BE2C (cell line): ENCODE measurements around the gene BBOX1.

ENCODE experiments used
- DNase-seq: peaks from one replicate; pipeline ENCODE4 v3.0.0-alpha.2; 2020
- H3K27me3 ChIP-seq: fragments of 250-450 bp; sonication (Bioruptor Pico); 2 replicates; pipeline ENCODE4 v1.5.1; 2020; ENCODE audit warnings: mild to moderate bottlenecking
- H3K36me3 ChIP-seq: fragments of 250-450 bp; sonication (Bioruptor Pico); 2 replicates; pipeline ENCODE4 v1.5.1; 2020; ENCODE audit warnings: mild to moderate bottlenecking
- H3K4me1 ChIP-seq: fragments of 250-450 bp; sonication (Bioruptor Pico); 2 replicates; pipeline ENCODE4 v1.5.1; 2020
- H3K4me3 ChIP-seq: 2 replicates; pipeline ENCODE4 v1.5.1; 2011; ENCODE audit warnings: low read depth, low read length
- H3K9me3 ChIP-seq: fragments of 250-450 bp; sonication (Bioruptor Pico); 2 replicates; pipeline ENCODE4 v1.5.1; 2020
- TF ChIP-seq, protein P1 (sequence below): IDR thresholded peaks from 2 replicates; pipeline ENCODE4 v1.5.1; 2012; ENCODE audit warnings: mild to moderate bottlenecking, low read depth, low read length

BBOX1 gene

DNA sequence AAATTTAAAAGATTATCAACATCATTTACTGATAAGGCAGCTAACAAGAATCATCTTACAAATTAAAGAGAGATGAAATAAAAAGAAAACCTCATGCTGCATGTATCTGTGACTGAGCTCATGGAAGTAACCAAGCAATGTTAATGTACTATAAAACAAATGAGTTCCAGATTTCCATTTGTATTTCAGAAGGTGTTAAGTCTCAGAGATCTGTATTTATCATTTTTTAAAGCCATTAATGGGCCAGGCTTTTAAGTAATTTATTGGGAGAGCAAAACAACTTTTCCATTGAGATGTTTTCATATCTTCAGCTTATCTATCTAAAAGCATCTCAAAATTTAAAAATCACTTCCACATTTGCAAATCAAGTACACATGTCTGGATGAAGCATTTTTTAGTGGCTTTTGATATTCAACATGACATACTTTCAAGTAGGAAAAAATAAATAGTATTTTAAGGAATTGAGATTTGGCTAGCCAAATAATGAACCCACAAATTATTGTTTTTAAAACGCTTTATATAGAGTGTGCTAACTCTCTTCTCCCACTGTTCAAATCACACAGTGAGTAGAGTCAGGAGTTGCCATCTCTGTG is 17.9 kb upstream of the BBOX1 start:
- Histone ChIP-seq H3K27me3 (no peaks in the 10 kb centered on the region), H3K4me1 (no peaks in the 10 kb centered on the region), H3K36me3 (no peaks in the 10 kb centered on the region), H3K9me3 (no peaks in the 10 kb centered on the region), H3K4me3 (no peak overlapping the region)
- DNase-seq: no peak
- TF ChIP-seq, protein P1, sequence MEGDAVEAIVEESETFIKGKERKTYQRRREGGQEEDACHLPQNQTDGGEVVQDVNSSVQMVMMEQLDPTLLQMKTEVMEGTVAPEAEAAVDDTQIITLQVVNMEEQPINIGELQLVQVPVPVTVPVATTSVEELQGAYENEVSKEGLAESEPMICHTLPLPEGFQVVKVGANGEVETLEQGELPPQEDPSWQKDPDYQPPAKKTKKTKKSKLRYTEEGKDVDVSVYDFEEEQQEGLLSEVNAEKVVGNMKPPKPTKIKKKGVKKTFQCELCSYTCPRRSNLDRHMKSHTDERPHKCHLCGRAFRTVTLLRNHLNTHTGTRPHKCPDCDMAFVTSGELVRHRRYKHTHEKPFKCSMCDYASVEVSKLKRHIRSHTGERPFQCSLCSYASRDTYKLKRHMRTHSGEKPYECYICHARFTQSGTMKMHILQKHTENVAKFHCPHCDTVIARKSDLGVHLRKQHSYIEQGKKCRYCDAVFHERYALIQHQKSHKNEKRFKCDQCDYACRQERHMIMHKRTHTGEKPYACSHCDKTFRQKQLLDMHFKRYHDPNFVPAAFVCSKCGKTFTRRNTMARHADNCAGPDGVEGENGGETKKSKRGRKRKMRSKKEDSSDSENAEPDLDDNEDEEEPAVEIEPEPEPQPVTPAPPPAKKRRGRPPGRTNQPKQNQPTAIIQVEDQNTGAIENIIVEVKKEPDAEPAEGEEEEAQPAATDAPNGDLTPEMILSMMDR: no peak

DNA sequence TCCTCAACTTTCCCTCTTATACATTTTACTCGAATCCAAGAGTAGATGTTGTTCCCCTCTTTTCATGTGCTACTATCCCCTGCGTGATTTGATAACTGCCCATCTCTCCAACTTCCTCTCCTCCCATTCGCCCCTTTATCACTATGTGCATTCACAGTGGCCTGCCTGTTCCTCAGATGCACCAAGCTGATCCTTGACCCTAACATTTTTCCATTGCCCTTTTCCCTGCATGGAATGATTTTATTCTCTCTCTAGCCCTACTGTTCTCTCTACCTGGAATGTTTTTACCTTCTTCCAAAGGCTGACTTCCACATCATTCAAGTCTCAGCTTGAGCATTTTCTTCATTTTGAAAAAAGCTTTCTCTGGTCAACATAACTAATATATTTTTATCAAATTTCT is 15.8 kb upstream of the BBOX1 start:
- no peaks in the 10 kb centered on the region for H3K4me1 ChIP-seq
- TF ChIP-seq, protein P1: no peak

DNA sequence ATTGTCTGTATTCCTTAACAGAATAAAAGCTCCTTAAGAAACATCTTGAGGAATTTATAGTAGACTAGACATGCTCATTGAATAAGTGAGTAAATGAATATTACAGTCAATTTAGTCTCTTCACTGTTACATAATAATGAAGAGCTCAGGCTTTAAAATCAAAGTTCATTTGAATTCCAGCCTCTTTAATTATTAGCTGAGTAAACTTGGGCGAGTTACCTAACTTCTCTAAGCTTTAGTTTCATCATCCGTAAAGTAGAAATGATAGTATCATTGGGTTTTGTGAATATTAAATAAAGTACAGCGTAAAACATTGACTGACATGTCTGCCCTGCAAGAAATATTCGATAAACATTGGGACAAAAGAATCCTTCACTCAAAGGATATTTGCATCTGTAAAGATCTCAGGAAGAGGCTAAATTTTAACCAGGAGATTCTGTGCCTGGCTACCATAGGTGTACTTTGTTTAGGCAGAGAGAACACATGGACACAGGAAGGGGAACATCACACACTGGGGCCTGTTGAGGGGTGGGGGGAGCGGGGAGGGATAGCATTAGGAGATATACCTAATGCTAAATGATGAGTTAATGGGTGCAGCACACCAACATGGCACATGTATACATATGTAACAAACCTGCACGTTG is 15.2 kb upstream of the BBOX1 start:
- Histone ChIP-seq H3K27me3 (no peaks in the 10 kb centered on the region), H3K9me3 (no peaks in the 10 kb centered on the region), H3K36me3 (no peaks in the 10 kb centered on the region), H3K4me3 (no peak overlapping the region), H3K4me1 (no peaks in the 10 kb centered on the region)
- no peak for DNase-seq
- TF ChIP-seq, protein P1: no peak

More for the DNA sequence above, 15.8 kb upstream of the BBOX1 start:
- H3K27me3 ChIP-seq: no peaks in the 10 kb centered on the region
- H3K4me3 ChIP-seq: no peak overlapping the region
- H3K36me3 ChIP-seq: no peaks in the 10 kb centered on the region
- H3K9me3 ChIP-seq: no peaks in the 10 kb centered on the region
- DNase-seq: no peak

GRCh38 chr11:27025957-27026733 is 14.5 kb upstream of the BBOX1 start:
- H3K4me1 ChIP-seq: no peaks in the 10 kb centered on the region

DNA sequence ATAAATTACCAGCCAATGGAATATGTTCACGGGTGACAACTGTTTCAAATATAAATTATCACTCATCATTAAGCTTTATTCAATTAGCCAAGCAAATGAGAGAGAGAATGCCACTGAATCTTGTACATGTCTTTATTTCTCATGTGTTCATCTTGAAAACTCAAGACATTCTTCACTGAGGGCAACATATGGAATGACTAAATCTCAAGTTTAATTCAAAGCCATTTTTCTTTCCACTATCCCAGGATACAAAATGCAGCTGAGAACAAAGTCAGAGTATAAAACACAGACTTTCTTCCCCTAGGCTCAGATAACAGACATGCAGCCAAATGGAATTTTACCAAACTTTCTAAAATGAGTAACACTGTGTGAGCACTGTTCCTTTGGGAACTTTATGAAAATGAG is 12.1 kb upstream of the BBOX1 start:
- TF ChIP-seq, protein P1: no peak
- no peak overlapping the region for H3K4me3 ChIP-seq
- H3K9me3 ChIP-seq: no peaks in the 10 kb centered on the region
- no peaks in the 10 kb centered on the region for H3K4me1 ChIP-seq
- no peaks in the 10 kb centered on the region for H3K36me3 ChIP-seq
- no peaks in the 10 kb centered on the region for H3K27me3 ChIP-seq
- no peak for DNase-seq

More at GRCh38 chr11:27025957-27026733, 14.5 kb upstream of the BBOX1 start:
- TF ChIP-seq, protein P1: no peak
- H3K4me3 ChIP-seq: no peak overlapping the region
- H3K9me3 ChIP-seq: no peaks in the 10 kb centered on the region
- no peak for DNase-seq
- H3K27me3 ChIP-seq: no peaks in the 10 kb centered on the region
- H3K36me3 ChIP-seq: no peaks in the 10 kb centered on the region

DNA sequence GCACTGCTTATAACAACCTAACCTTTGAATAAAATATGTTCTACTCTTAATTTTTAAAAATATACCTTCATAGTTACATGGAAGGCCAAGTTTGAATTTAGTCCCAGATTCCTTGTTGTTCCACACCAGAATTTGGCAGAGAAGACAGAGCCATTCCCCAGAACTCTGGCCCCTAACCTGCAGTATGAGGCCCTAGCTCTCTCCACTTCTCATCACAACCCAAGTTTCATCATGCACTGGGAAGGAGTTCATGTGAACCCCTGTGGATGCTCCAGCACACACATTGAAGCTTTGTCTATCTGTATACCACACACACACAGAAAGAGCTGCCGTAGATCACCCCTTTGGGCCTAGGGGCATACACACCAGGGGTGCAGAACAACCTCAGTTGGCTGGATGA is 10.6 kb upstream of the BBOX1 start:
- TF ChIP-seq, protein P1: no peak

More for the DNA sequence above, 10.6 kb upstream of the BBOX1 start:
- no peaks in the 10 kb centered on the region for H3K36me3 ChIP-seq
- H3K4me3 ChIP-seq: no peak overlapping the region
- no peak for DNase-seq
- H3K27me3 ChIP-seq: no peaks in the 10 kb centered on the region
- no peaks in the 10 kb centered on the region for H3K4me1 ChIP-seq
- no peaks in the 10 kb centered on the region for H3K9me3 ChIP-seq
